ENCODE data around the gene POM121.
"Not testable (repeated sequence)": the region's sequence is repeated elsewhere in the genome, so short reads cannot be mapped to it uniquely, and the experiment has no call there.

POM121 gene

DNA sequence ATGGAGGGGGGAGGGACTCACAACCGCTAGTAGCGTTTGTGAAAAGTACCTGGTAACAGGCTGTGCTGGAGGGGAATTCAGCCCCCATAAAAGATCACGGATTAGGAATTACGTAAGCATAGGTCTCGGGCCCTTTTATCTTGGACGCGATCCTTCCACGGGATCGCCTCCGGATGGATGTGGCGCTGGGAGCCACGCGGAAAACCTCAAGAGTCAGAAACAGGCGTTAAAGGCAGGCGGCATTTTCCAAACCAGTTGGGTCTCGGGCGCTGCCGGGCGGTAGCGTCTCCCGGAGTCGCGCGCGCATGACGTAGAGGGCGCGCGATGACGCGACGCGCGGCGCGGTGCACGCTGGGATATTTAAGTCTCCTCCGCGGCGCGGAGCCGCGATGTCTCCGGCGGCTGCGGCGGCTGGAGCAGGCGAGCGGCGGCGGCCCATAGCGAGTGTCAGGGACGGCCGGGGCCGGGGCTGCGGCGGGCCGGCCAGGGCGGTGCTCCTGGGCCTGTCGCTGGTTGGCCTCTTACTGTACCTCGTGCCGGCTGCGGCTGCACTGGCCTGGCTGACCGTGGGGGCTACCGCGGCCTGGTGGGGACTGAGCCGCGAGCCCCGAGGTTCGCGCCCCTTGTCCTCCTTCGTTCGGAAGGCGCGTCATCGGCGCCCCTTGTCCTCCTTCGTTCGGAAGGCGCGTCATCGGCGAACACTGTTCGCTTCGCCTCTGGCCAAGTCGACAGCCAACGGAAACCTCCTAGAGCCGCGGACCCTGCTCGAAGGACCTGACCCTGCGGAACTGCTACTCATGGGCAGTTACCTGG, at the start of gene POM121:
TSS of gene POM121 (plus strand) at position 363 of the 813 bp plus-strand sequence. CDS start at position 390, 27 bp downstream.
- peak; percentile 92 to 94 for ATAC-seq

DNA sequence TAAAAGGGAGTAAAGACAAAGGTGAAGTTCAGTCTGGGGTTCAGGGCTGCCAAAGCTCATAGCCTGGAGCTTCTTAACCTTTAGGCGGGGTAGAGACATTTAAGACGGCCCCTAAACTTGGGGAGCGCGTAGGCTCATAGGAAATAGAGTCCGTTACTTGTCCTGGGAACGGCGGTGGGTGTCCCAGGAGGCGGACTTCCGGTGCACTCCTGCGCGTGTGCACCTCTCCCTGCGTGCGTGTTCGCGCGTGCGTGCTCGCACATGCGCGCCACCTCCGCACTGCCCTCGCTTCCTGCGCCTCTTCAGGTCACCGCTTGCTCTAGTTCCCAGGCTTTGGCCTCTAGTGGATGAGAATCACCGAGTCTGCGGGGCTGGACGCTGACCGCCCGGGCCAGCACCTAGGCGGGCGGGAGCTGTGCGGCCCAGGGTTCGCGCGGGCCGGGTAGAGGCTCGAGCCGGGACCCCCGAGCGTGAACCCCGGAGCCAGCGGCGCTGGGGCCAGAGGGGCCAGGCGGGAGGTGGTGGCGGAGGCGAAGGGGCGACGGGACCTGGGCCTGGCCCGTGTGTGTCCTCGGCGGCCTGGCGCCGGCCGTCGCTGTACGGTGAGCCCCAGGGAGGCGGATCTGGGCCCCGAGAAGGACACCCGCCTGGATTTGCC, 45.7 kb upstream of the POM121 start:
- peak; percentile 99 to 100 for ATAC-seq

DNA sequence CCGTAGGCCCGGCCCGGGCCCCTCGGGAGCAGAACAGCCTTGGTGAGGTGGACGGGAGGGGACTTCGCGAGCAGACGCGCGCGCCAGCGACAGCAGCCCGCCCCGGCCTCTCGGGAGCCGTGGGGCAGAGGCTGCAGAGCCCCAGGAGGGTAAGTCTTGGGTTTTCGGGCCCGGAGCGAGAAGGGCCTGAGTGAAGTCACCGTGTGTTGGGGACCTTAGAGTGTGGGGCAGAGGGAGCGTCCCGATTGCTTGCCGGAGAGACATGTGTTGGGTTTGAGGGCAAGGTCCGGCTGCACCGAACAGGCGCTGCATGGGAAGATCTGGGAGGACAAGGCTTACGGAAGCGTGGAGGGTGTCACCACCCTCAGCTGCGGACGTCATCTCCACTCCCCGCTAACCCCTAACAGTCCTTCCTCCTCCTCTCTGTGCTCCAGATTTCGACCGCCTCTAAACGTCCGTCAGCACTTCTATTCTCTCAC, 45.1 kb upstream of the POM121 start:
- not testable (repeated sequence) for ATAC-seq

DNA sequence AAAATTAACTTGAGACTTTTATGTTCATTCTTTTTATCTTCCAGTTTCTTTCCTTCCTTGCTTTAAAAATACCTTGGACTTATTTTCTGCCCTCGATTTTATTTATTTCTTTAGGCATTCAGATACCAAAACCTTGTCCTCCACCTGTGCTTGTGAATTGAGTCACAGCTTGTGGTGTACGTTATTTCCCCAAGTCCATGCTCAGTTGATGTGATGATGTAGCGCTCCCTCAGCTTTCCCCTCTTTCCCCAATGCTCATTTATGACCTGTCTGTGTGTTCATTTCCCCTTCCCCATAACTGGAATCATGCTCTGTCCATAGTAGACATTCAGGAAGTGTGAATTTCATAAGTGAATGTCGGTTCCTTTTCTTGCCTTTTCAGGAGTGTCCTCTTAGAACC, 33.1 kb upstream of the POM121 start:
- not testable (repeated sequence) for ATAC-seq

DNA sequence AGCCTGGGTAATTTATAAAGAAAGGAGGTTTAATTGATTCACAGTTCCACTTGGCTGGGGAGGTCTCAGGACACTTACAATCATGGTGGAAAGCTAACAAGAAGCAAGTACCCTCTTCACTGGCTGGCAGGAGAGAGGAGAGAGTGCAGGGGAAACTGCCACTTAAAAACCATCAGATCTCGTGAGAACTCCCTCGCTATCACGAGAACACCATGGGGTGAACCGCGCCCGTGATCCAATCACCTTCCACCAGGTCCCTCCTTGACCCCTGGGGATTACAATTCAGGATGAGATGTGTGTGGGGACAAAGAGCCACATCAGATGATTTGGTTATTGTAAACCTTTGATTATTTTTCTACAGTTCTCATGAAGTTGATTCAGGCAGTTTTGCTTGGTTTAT, 20.2 kb upstream of the POM121 start:
- not testable (repeated sequence) for ATAC-seq

DNA sequence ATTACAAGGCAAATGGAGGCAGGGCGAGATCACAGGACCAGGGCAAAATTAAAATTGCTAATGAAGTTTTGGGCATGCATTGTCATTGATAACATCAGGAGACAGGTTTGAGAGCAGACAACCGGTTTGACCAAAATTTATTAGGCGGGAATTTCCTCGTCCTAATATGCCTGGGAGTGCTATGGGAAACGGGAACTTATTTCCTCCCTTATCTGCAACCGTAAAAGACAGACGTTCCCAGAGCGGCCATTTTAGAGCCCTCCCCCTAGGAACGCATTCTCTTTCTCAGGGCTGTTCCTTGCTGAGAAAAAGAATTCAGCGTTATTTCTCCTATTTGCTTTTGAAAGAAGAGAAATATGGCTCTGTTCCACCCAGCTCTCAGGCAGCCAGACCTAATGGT, 16.5 kb upstream of the POM121 start:
- ATAC-seq = not testable (repeated sequence)

DNA sequence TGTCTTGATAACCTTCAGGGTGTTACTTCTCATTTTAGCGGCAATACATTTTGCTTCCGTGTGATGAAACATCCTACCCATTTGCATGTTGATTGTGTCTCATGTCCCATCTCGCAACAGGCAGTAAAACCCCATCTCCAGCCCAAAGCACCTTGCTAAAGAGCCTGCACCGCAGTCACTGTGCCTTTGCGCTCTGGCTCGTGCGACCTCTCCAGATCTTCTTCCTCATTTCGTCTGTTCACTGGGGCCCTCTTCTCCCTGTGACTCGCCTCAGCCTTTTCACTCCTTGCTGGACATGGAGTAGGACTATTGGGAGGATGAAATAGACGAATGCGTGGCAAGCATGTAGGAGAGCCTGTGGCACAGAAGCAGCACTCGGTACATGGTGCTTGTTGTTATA, 13.5 kb upstream of the POM121 start:
- ATAC-seq = not testable (repeated sequence)

DNA sequence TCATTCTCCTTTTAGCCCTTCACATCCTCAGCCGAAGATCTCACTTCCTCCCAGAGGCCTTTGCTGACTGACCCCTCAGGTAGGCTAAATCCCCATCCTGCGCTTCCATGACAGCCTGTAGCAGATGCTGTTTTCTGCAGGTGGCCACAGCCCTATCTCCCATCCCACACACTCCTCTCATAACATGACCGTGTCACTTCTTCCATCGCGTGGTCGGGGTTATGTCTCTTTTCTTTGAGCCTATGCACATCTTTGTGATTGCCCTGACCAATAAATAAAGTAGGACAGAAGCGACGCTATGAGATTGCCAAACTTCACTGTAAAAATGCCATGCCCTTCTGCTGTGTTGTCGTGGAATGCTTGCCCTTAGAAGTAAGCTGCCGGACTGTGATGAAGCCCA, 11.1 kb upstream of the POM121 start:
- ATAC-seq = not testable (repeated sequence)

DNA sequence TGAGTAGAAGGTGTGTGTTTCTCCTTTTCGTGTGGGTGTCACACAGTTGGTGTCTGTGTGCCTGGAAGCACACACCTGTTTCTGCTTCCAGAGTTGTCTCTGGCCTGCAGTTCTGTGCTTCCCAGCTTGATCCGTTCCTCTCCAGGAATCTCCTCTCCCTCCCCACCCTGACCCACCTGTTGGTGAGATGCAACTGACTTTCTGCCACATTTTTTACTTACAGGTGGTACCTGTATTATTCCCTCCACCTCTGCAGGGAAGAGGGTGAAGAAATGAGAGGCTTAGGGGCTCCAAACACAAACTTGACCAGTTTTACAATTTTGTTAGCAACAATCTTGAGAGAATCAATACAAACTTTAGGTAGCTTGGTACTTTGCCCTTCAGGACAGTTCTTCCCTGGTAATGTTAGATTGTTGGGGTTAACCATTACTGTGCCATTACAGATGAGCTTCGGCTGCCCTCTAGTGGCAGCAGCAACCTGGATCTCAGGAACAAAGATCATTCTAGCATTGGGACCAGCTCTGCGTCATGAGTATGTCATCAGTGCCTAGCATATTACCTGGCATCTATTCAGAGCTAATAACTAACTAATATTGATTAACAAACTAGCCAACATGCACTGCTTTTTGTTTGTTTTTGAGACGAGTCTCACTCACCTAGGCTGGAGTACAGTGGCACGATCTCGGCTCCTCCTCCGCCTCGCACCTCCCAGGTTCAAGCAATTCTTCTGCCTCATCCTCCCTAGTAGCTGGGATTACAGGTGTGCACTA, 10.0 kb upstream of the POM121 start:
- peak; percentile 89 to 94 for ATAC-seq

DNA sequence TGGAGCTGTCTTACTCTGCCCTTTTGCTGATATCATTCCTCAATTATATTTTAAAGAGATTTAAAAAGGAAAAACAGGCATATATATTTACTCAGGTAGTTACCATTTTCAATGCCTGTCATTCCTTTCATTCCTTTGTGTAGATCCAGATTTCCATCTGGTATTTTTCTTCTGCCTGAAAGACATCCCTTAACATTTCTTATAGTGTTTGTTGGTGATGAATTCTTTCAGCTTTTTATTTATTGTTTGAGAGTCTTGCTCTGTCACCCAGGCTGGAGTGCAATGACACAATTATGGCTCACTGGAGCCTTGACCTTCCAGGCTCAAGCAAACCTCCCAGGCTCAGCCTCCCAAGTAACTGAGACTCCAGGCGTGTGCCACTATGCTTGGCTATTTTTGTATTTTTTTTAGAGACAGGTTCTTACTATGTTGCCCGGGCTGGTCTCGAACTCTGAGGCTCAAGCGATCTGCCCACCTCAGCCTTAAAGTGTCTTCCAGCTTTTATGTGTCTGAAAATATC, 5.6 kb upstream of the POM121 start:
- no peak for ATAC-seq

DNA sequence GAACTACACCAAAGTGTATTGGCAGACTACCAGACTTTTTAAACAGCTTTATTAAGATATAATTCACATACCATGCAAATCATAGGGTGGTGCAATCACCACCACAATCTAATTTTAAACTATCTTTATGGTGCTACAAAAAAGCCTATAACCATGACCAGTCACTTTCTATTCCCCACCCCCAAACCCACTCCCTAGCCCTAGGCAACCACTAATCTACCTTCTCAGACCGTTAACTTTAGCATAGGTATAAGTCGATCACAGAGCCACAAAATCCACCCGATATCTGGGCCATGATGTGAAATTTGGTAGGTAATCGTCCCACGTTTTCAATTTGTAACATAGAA, 536 bp upstream of the POM121 start:
- peak; percentile 42 to 44 for ATAC-seq

DNA sequence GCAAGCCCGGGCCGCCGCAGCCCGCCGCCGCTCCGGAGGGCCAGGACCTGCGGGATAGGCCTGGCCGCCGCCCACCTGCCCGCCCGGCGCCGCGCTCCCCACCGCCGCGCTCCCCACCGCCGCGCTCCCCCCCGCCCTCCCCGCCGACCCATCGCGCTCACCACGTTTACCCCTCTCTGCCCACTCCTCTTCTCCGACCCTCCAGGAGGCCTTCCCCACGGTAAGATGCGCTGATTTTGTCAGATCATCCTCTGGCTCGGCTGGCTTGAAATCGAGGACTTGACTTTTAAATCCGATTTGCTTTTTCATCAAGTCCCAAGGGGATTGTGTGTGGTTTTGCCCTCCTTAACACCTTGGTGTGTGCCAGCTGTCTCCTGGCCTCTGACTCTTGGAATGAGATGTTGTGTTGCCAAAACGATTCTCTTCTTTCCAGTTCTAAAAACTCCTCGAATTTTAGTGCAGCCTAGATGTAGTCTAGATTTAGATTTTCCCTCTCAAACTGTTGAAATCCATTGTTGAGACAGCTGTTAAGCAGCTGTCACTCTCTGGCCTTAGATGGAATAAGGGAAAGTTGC, 738 bp downstream of the POM121 start:
- peak in 1 of 2 donors; percentile 12 for ATAC-seq

DNA sequence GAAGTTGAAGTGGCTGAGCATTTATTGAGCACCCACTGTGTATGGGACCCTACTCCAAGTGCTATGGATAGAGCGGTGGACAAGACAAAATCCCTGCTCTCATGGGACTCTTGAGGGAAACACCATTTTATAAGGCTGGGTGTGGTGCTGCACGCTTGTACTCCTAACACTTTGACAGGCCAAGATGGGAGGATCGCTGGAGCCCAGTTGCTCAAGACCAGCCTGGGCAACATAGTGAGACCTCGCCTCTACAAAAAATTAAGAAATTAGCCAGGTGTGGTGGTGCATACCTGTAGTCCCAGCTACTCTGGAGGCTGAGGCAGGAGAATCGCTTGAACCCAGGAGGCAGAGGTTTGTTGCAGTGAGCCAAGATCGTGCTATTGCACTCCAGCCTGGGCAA, 2.9 kb downstream of the POM121 start:
- ATAC-seq = not testable (repeated sequence)

DNA sequence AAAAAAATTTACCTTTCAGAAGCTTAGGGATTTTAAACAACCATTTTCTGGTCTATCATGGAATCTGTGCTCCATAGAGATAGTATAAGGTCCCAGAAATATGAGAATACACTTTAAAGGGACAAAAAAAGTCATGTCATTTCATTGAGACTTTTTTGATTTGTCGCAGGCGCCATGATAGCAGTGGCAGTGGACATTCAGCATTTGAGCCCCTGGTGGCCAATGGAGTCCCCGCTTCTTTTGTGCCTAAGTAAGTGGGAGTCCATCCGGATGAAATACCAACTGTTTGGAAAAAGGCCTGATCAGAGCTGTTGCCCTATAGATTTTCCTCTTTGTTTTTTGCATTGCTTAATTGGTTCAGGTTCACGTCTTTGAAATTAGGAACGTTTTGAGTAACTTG, 3.3 kb downstream of the POM121 start:
- not testable (repeated sequence) for ATAC-seq

DNA sequence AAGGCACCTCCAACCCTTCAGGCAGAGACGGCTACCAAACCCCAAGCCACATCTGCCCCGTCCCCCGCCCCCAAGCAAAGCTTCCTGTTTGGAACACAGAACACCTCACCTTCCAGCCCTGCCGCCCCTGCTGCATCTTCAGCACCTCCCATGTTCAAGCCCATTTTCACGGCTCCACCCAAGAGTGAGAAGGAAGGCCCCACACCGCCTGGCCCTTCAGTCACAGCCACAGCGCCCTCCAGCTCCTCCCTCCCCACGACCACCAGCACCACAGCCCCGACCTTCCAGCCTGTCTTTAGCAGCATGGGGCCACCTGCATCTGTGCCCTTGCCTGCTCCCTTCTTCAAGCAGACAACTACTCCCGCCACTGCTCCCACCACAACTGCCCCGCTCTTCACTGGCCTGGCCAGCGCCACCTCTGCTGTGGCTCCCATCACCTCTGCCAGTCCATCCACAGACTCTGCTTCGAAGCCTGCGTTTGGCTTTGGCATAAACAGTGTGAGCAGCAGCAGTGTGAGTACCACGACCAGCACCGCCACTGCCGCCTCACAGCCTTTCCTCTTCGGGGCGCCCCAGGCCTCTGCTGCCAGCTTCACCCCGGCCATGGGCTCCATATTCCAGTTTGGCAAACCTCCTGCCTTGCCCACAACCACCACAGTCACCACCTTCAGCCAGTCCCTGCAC, 17.3 kb downstream of the POM121 start:
- not testable (repeated sequence) for ATAC-seq

DNA sequence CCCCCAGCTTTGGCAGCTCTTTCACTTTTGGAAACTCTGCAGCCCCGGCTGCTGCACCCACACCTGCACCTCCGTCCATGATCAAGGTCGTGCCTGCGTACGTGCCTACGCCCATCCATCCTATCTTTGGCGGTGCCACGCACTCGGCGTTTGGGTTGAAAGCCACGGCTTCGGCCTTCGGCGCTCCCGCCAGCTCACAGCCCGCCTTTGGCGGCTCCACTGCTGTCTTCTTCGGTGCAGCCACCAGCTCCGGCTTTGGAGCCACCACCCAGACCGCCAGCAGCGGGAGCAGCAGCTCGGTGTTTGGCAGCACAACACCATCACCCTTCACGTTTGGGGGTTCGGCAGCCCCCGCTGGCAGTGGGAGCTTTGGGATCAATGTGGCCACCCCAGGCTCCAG, 18.1 kb downstream of the POM121 start:
- not testable (repeated sequence) for ATAC-seq

DNA sequence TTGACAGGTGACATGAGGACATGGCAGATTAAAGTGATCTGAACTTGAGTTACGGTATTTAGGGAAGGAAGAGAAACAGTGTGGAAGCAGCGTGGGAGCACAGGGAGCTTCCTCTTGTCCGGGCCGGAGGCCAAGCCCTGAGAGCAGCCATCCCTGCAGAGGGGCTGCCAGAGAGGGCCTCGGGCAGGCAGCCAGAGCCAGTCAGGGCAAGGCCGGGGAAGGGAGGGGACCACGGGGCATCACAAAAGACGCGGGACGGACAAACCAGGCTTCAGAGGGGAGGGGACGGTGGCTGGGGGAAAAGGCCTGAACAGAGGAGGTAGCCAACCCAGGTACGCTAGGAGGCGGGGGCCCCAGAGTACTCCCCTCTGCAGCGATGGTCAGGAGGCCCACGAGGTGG, 20.0 kb downstream of the POM121 start:
- ATAC-seq = not testable (repeated sequence)

DNA sequence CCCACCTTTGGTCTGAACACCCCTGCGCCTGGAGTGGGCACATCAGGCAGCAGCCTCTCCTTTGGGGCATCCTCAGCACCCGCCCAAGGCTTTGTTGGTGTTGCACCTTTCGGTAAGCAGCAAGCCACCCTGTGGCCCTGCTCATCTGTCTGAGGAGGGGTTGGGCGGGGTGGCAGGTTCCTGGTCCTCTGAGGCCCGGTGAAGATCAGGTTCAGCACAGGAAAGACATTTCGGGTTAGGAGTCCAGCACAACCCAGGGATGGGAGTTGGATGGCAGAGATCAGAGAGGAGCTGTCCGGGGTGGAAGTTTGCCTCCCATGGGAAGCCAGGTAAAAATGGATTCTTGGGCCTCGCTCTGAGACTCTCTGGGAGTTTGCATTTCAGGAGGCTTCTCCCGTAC, 20.7 kb downstream of the POM121 start:
- not testable (repeated sequence) for ATAC-seq

DNA sequence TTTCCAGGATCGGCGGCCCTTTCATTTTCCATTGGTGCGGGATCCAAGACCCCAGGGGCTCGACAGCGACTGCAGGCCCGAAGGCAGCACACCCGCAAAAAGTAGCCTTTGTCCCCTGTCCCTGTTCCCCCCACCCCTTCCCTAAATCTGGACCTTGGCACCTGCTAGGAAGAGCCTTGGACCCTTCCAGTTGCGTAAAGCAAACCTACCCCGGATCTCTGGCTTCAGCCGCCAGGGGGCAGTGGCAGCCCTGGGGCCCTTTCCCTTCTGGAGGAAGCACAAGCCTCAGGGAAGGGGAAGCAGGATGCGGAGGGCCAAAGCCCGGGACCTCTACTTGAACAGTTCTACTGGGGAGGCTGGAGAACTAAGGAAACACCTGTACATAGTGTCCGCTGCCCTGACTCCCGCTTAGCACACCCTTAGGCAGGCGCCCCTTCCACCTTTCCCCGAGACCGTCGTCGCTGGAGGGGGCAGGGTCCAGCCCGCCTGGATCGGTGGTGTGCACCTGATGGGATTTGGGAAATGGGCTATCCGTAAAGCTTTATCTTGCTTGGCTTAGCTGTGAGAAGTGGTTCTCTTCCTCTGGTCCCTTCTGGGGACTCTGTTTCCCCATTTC, 21.3 kb downstream of the POM121 start:
- ATAC-seq = not testable (repeated sequence)

DNA sequence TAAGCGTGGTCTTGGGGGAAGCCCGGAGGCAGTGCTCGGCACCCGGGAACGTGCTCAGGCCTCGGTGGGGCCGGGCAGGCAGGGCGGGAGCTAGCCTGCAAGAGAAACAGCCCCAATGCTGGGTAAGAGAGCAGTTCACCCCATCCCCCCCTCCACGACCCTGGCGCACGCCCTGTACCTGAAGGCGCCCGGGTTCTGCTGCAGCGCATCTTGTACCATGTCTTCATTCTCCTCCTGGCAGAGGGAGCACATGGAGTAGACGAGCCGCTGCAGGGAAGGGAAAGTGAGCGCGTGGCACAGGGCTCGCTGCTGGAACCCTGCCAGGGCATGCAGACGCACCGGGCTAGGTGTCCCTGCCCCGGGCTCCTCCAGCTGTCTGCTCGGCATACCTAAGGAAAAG, 23.8 kb downstream of the POM121 start:
- not testable (repeated sequence) for ATAC-seq

DNA sequence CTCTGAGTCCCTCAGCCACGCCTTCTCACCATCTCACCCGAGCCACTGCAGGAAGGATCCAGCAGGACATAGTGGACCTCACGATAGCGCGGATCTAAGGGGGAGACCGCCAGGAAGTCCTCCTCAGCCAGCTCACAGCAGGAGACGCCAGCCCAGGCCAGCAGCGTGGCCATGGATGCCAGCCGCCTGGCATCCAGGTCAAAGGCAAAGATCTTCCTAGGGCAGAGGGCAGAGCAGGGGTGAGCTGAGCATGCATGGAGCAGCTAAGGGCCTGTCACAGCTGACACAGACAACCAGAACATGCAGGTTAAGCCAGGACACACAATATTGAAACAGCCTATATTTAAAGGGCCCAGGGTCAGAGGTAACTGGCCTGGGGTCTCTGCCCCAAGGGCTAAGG, 24.4 kb downstream of the POM121 start:
- not testable (repeated sequence) for ATAC-seq

Measured in activated CD4-positive, CD25-positive, alpha-beta regulatory T cell treated with anti-CD3 and anti-CD28 coated beads, Interleukin-2, amount 50 U/mL, for 24 hours (primary cell).